Activated T-cell treated with anti-CD3 and anti-CD28 coated beads, Interleukin-2, amount 50 U/mL, for 1 hour (primary cell): ENCODE measurements around the gene MAS1.
"Not testable (repeated sequence)": the region's sequence is repeated elsewhere in the genome, so short reads cannot be mapped to it uniquely, and the experiment has no call there.

ENCODE experiments used
- DNase-seq: peaks from one replicate; pipeline ENCODE4 v3.0.0-alpha.2; 2020

The MAS1 gene

GRCh38 chr6:159919800-159920199, 29.0 kb downstream of the MAS1 start:
- DNase-seq: no peak

DNA sequence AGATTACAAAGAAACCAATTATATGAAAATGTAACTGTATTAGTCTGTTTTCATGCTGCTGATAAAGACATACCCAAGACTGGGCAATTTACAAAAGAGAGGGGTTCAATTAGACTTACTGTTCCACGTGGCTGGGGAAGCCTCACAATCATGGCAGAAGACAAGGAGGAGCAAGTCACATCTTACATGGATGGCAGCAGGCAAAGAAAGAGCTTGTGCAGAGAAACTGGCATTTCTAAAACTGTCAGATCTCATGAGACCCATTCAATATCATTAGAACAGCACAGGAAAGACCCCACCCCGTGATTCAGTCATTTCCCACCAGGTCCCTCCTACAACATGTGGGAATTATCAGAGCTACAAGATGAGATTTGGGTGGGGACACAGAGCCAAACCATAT, 33.4 kb downstream of the MAS1 start:
- DNase-seq: not testable (repeated sequence)

GRCh38 chr6:159926542-159927203, 35.9 kb downstream of the MAS1 start:
- no peak for DNase-seq

DNA sequence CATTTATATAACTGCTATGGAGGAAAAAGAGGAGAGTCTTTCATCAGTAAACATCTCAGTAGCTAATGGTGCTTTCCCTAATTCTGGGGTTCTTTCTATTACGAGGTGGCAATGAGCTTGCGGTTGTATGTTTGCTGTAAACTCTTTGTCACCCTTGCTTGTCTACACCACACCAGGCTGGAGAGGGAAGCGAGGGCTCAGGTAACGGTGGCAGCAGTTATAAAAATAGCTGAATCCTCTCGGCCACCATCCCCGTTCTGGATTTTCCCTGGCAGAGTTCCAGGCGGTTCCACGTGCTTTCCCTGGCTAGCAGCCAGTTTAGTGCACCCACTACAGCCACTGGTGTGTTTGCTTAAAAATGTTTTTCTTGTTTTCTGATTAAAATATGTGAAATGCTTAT, 39.0 kb downstream of the MAS1 start:
- peak; percentile 58 for DNase-seq

GRCh38 chr6:159931112-159931511, 40.3 kb downstream of the MAS1 start:
- DNase-seq: no peak

DNA sequence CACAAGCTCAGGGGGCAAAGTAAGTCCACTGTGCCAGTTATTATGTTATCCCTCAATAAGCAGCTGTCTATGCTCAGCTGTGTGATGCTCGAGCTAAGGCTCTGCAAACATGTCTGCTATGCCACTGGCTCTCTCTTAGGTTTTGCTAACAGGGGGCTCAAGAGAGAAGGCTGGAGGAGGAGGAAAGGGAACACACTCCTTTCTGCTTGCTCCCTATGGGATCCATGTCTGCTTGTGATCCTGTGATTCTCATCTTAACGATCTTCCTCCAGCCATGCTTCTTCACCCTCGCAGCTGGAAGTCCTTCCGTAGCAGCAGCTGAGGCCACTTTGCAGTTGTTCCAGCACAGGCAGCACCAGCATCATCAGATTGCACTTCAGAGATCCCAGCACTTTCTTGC, 41.1 kb downstream of the MAS1 start:
- no peak for DNase-seq

DNA sequence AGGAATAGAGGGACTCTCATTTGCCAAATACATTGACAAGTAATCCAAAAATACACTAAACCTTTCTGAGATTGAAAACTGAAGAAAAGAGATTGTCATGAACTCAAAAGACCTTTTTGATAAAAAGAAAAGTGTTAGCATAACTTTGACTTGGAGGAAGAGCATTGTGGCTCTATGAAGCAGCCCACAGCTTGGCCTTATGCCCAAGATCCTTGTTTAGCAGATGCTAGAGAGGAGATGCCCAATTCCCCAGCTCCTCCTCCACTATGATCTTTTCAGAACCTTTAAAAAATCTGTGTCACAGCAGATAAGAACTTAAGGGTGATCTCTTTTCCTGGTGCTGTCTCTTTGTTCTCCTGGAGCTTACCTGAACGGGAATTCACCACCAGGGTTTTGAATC, 42.3 kb downstream of the MAS1 start:
- DNase-seq: no peak

DNA sequence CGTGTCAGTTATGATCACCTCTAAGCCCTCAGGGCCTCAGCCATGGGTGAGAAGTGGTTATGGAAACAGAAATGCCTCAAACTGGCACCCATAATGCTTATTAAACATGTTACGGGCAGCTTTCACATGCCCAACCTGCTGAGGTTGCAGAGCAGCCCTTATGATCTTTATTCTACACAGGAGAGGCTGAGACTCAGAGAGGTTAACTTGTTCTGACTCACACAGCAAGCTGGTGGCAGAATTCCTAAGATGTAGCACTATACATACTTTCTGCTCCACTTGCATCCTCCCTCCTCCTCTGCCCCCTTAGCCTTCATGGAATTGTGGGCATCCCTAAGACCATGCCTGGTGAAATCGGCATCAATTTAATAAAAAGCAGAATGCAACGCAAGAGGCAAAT, 43.4 kb downstream of the MAS1 start:
- DNase-seq: no peak

DNA sequence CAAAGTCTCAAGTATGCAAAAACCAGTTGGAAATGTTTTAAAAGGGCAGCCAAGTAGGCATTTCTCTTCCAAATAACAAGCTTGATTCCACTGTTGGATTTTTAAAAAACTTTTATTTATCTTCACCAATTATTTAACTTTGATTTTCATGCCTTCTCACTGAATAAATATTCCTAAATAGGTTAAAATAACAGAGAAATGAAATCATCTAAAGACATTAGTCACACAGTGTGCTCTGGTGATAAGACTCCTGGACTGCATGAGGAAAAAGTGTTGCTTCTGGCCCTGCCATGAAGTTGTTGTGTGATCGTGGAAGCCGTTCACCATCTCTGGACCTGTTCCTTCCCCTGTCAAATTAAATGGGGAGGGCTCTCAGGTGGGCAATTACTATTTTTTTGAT, 44.3 kb downstream of the MAS1 start:
- no peak for DNase-seq

DNA sequence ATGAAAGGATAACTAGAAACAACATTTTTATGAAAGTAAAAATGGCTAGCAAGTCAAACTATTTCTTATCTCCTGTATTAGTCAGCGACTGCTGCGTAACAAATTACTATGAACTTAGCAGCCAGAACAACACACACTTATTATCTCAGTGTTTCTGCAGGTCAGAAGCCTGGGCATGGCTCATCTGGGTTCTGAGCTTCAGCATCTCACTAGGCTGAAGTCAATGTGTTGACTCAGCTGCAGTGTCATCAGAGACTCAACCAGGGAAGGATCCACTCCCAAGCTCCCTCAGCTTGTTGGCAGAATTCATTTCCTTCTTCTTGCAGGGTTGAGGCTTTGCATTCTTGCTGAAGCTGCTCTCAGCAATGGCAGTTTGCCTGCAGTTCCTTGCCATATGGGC, 44.8 kb downstream of the MAS1 start:
- DNase-seq: no peak

DNA sequence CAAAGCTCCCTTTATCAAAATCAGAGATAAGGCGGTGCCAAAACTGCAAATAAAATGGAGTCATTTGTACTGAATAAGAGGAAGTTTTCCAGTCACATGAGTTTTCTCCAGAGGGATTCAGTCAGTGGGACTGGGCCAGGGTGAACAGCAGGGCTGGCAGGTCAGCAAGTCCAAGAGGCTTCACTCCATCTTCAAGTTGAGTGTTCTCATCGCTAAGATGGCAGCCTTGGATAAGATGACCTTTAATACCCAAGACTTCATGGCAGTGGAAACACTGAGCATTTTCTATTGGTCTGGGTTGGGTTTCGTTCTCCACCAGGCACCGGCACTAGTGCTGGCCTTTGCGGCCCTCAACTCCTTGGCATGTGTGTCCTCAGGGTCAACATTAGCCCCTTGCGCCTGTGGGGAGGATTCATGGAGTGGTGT, 48.8 kb downstream of the MAS1 start:
- no peak for DNase-seq
